ENCODE measurements around the gene RNF146.
A peak's percentile ranks its signal among the peaks of the same experiment; 100 is the strongest.
"Not testable (repeated sequence)": the region's sequence is repeated elsewhere in the genome, so short reads cannot be mapped to it uniquely, and the experiment has no call there.

Gene RNF146

DNA sequence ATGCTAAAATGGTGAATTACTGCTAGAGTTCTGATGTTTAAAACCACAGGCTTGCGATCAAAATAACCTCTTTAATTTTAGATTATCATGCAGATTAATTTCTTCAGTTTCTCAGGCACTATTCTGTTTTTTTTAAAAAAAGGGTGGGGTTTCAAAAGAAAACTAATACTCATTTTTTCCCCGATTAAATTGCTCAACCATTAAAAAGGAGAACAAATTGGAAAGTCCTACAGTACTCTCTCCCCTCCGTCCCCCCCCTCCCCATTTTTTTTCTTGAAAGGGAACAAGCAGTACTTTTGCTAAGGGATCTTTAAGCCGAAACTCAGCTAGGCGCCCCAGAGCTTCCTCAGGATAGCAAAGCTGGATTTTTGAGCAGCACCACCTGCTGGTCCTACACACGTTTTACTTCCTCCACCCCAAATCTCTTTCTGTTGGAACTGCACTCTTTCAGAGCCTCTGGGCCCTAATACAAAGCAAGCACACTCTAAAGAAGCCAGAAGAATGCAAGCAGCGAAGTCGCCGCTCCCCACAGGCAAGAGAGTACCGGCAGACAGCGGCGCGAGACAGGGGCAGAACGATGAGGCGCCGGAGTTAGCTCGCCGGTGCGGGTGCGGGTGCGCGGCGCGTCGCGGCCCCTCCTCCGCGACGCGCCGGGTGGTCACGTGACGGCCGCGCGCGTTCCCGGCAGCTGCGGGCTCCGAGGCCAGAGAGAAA is at the start of gene RNF146:
RNF146 (plus strand) TSS at position 687 of the 714 bp plus-strand sequence. CDS start 13,475 bp downstream, outside the sequence.
- Histone ChIP-seq H3K9me3 (ENCODE audit: control insufficient read depth in 1 of 2, low read length in 2 of 2) (no peaks in the 10 kb centered on the region), H3K27me3 (ENCODE audit: low read depth, low read length) (no peaks in the 10 kb centered on the region), H3K4me1 (ENCODE audit: control insufficient read depth in 1 of 2, insufficient read depth in 2 of 2, low read length in 2 of 2) (peaks cover 6 to 15% of the 10 kb centered on the region in 2 donors), H3K27ac (ENCODE audit: low read length) (peak within 1 kb of the TSS; percentile 95), H3K4me3 (ENCODE audit: low read depth in 1 of 2, low read length in 2 of 2) (peak within 1 kb of the TSS; percentile 84 to 86), H3K36me3 (ENCODE audit: control insufficient read depth in 1 of 2, insufficient read depth in 2 of 2, low read length in 2 of 2) (peaks cover 0 to 13% of the 10 kb centered on the region in 2 donors)

DNA sequence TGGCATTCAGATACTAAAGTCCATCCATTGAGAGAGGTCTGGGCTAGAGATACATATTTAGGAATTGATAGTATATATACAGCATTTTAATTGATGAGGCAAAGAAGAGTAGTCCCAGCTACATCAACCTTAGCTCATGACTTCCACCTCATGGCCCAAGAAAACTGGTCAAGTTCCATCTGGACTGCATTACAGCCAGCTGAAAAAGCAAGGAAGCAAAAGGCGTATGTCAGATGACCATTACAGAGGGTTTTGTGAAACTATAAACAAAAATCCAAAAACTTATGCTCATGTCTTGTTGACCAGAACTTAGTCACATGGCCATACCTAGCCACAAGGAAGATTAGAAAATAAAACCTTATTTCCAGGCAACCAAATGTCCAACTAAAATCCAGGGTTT is 46.8 kb upstream of the RNF146 start:
- Histone ChIP-seq H3K36me3 (ENCODE audit: control insufficient read depth in 1 of 2, insufficient read depth in 2 of 2, low read length in 2 of 2) (no peaks in the 10 kb centered on the region), H3K27ac (ENCODE audit: low read length) (no peak overlapping the region), H3K27me3 (ENCODE audit: low read depth, low read length) (no peaks in the 10 kb centered on the region)

DNA sequence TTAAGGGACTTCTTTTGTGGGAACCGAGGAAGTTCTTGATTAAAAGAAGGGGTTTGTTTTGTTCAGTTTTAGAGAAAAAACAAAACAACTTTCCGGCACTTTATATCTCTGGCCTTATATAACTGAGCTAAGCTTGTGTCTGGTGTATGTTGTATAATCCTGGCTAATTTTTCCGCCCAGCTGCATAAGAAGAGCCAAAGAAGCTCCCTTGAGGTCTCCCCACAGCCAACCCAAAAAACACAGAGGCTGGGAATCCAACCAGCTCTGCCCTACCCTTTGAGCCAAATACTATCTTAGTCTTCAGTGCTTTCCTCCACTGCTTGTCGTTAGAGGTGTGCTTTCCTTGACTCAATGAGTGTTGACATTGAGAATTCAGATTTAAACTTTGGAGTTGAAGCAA is 45.5 kb upstream of the RNF146 start:
- Histone ChIP-seq H3K4me1 (ENCODE audit: control insufficient read depth in 1 of 2, insufficient read depth in 2 of 2, low read length in 2 of 2) (no peaks in the 10 kb centered on the region), H3K36me3 (ENCODE audit: control insufficient read depth in 1 of 2, insufficient read depth in 2 of 2, low read length in 2 of 2) (no peaks in the 10 kb centered on the region), H3K9me3 (ENCODE audit: control insufficient read depth in 1 of 2, low read length in 2 of 2) (no peaks in the 10 kb centered on the region), H3K4me3 (ENCODE audit: low read depth in 1 of 2, low read length in 2 of 2) (no peak overlapping the region), H3K27me3 (ENCODE audit: low read depth, low read length) (no peaks in the 10 kb centered on the region), H3K27ac (ENCODE audit: low read length) (no peak overlapping the region)

More for the DNA sequence above, 46.8 kb upstream of the RNF146 start:
- no peaks in the 10 kb centered on the region for H3K4me1 ChIP-seq (ENCODE audit: control insufficient read depth in 1 of 2, insufficient read depth in 2 of 2, low read length in 2 of 2)
- no peak overlapping the region for H3K4me3 ChIP-seq (ENCODE audit: low read depth in 1 of 2, low read length in 2 of 2)
- H3K9me3 ChIP-seq (ENCODE audit: control insufficient read depth in 1 of 2, low read length in 2 of 2) = no peaks in the 10 kb centered on the region

- Histone ChIP-seq H3K4me3 (ENCODE audit: low read depth in 1 of 2, low read length in 2 of 2) (no peak overlapping the region), H3K9me3 (ENCODE audit: control insufficient read depth in 1 of 2, low read length in 2 of 2) (no peaks in the 10 kb centered on the region), H3K4me1 (ENCODE audit: control insufficient read depth in 1 of 2, insufficient read depth in 2 of 2, low read length in 2 of 2) (no peaks in the 10 kb centered on the region), H3K36me3 (ENCODE audit: control insufficient read depth in 1 of 2, insufficient read depth in 2 of 2, low read length in 2 of 2) (no peaks in the 10 kb centered on the region), H3K27ac (ENCODE audit: low read length) (no peak overlapping the region), H3K27me3 (ENCODE audit: low read depth, low read length) (no peaks in the 10 kb centered on the region)
Observed at GRCh38 chr6:127222418-127222817, 44.2 kb upstream of the RNF146 start.

- Histone ChIP-seq H3K4me1 (ENCODE audit: control insufficient read depth in 1 of 2, insufficient read depth in 2 of 2, low read length in 2 of 2) (no peaks in the 10 kb centered on the region), H3K4me3 (ENCODE audit: low read depth in 1 of 2, low read length in 2 of 2) (no peak overlapping the region), H3K36me3 (ENCODE audit: control insufficient read depth in 1 of 2, insufficient read depth in 2 of 2, low read length in 2 of 2) (no peaks in the 10 kb centered on the region), H3K27ac (ENCODE audit: low read length) (no peak overlapping the region), H3K9me3 (ENCODE audit: control insufficient read depth in 1 of 2, low read length in 2 of 2) (peaks cover 0 to 4% of the 10 kb centered on the region in 2 donors), H3K27me3 (ENCODE audit: low read depth, low read length) (no peaks in the 10 kb centered on the region)
Observed at GRCh38 chr6:127225497-127225896, 41.2 kb upstream of the RNF146 start.

GRCh38 chr6:127233819-127234218 is 32.8 kb upstream of the RNF146 start:
- not testable (repeated sequence) for H3K4me3 ChIP-seq (ENCODE audit: low read depth in 1 of 2, low read length in 2 of 2); H3K27me3 ChIP-seq (ENCODE audit: low read depth, low read length); H3K9me3 ChIP-seq (ENCODE audit: control insufficient read depth in 1 of 2, low read length in 2 of 2); H3K36me3 ChIP-seq (ENCODE audit: control insufficient read depth in 1 of 2, insufficient read depth in 2 of 2, low read length in 2 of 2); H3K27ac ChIP-seq (ENCODE audit: low read length); H3K4me1 ChIP-seq (ENCODE audit: control insufficient read depth in 1 of 2, insufficient read depth in 2 of 2, low read length in 2 of 2)

DNA sequence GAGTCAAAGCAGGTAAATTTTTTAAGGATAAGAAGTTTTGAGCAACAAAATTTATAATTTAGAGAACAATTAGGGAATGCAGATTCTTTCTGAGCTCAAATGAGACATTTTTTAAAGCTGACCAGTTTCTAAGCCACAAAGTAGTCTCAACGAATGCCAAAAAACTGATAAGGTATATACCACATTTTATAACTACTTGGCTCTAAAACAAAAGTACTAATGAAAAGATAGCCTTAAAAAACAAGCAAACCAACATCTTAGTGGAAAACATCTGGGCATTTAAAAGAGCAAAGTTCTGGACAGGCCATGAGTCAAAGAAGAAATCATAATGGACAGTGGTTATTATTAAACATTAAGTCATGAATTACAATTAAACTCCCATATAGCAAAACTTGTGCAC is 23.2 kb upstream of the RNF146 start:
- no peaks in the 10 kb centered on the region for H3K27me3 ChIP-seq (ENCODE audit: low read depth, low read length)
- H3K27ac ChIP-seq (ENCODE audit: low read length) = no peak overlapping the region
- H3K4me1 ChIP-seq (ENCODE audit: control insufficient read depth in 1 of 2, insufficient read depth in 2 of 2, low read length in 2 of 2) = no peaks in the 10 kb centered on the region
- no peak overlapping the region for H3K4me3 ChIP-seq (ENCODE audit: low read depth in 1 of 2, low read length in 2 of 2)
- H3K36me3 ChIP-seq (ENCODE audit: control insufficient read depth in 1 of 2, insufficient read depth in 2 of 2, low read length in 2 of 2) = no peaks in the 10 kb centered on the region
- H3K9me3 ChIP-seq (ENCODE audit: control insufficient read depth in 1 of 2, low read length in 2 of 2) = no peaks in the 10 kb centered on the region

- H3K4me1 ChIP-seq (ENCODE audit: control insufficient read depth in 1 of 2, insufficient read depth in 2 of 2, low read length in 2 of 2) = no peaks in the 10 kb centered on the region
- H3K36me3 ChIP-seq (ENCODE audit: control insufficient read depth in 1 of 2, insufficient read depth in 2 of 2, low read length in 2 of 2) = no peaks in the 10 kb centered on the region
- no peaks in the 10 kb centered on the region for H3K9me3 ChIP-seq (ENCODE audit: control insufficient read depth in 1 of 2, low read length in 2 of 2)
- H3K27me3 ChIP-seq (ENCODE audit: low read depth, low read length) = no peaks in the 10 kb centered on the region
- no peak overlapping the region for H3K27ac ChIP-seq (ENCODE audit: low read length)
- no peak overlapping the region for H3K4me3 ChIP-seq (ENCODE audit: low read depth in 1 of 2, low read length in 2 of 2)
Observed at GRCh38 chr6:127247114-127248096, 19.3 kb upstream of the RNF146 start.

DNA sequence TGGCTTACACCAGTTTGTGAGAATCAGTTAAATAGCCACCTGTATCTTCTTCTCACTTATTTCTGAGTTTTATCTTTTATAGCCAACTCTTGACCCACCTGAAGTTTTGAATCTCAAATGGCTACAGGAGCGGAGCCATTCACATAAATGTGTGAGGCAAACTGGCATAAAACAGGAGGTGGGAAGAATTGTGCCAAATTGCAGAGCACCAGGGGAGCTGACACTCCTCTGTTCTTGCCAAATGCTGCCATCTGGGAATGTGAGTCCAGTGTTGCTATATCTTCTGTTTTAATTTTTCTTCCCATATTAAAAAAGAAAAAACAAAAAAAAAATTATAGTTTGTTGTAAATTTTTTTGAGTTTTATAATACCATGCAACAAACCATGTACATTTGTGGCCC is 17.0 kb upstream of the RNF146 start:
- H3K4me1 ChIP-seq (ENCODE audit: control insufficient read depth in 1 of 2, insufficient read depth in 2 of 2, low read length in 2 of 2) = no peaks in the 10 kb centered on the region
- no peak overlapping the region for H3K27ac ChIP-seq (ENCODE audit: low read length)
- no peaks in the 10 kb centered on the region for H3K36me3 ChIP-seq (ENCODE audit: control insufficient read depth in 1 of 2, insufficient read depth in 2 of 2, low read length in 2 of 2)
- H3K4me3 ChIP-seq (ENCODE audit: low read depth in 1 of 2, low read length in 2 of 2) = no peak overlapping the region
- H3K9me3 ChIP-seq (ENCODE audit: control insufficient read depth in 1 of 2, low read length in 2 of 2) = no peaks in the 10 kb centered on the region
- H3K27me3 ChIP-seq (ENCODE audit: low read depth, low read length) = no peaks in the 10 kb centered on the region

- Histone ChIP-seq H3K4me1 (ENCODE audit: control insufficient read depth in 1 of 2, insufficient read depth in 2 of 2, low read length in 2 of 2) (no peaks in the 10 kb centered on the region), H3K4me3 (ENCODE audit: low read depth in 1 of 2, low read length in 2 of 2) (no peak overlapping the region), H3K27me3 (ENCODE audit: low read depth, low read length) (no peaks in the 10 kb centered on the region), H3K9me3 (ENCODE audit: control insufficient read depth in 1 of 2, low read length in 2 of 2) (no peaks in the 10 kb centered on the region), H3K27ac (ENCODE audit: low read length) (no peak overlapping the region), H3K36me3 (ENCODE audit: control insufficient read depth in 1 of 2, insufficient read depth in 2 of 2, low read length in 2 of 2) (no peaks in the 10 kb centered on the region)
Observed at GRCh38 chr6:127255286-127255685, 11.4 kb upstream of the RNF146 start.

- Histone ChIP-seq H3K27me3 (ENCODE audit: low read depth, low read length) (no peaks in the 10 kb centered on the region), H3K9me3 (ENCODE audit: control insufficient read depth in 1 of 2, low read length in 2 of 2) (no peaks in the 10 kb centered on the region), H3K4me1 (ENCODE audit: control insufficient read depth in 1 of 2, insufficient read depth in 2 of 2, low read length in 2 of 2) (peaks cover 0 to 6% of the 10 kb centered on the region in 2 donors), H3K4me3 (ENCODE audit: low read depth in 1 of 2, low read length in 2 of 2) (no peak overlapping the region), H3K36me3 (ENCODE audit: control insufficient read depth in 1 of 2, insufficient read depth in 2 of 2, low read length in 2 of 2) (peaks cover 0 to 12% of the 10 kb centered on the region in 2 donors), H3K27ac (ENCODE audit: low read length) (no peak overlapping the region)
Observed at GRCh38 chr6:127262896-127263295, 3.8 kb upstream of the RNF146 start.
